Type B pancreatic cell (in vitro differentiated cells): Measurements from ENCODE around the gene DAB1. TPM values are rescaled to one million over a fixed set of nuclear protein-coding genes. Genes with fewer than 3 reads are reported as not detected.
A peak's percentile ranks its signal among the peaks of the same experiment; 100 is the strongest.

ENCODE experiments used
- DNase-seq: peaks from one replicate; pipeline ENCODE4 v3.0.0; 2021; ENCODE audit warnings: mixed read lengths; ENCODE audit not compliant: unreplicated experiment; ENCODE audit errors: extremely low spot score
- H3K27ac Mint-ChIP-seq: 2 replicates; pipeline ENCODE4 v1.8.0; 2021; ENCODE audit warnings: mild to moderate bottlenecking, mixed read lengths
- H3K27me3 Mint-ChIP-seq: 2 replicates; pipeline ENCODE4 v1.8.0; 2021; ENCODE audit warnings: mixed read lengths
- H3K36me3 Mint-ChIP-seq: 2 replicates; pipeline ENCODE4 v1.8.0; 2021; ENCODE audit warnings: mixed read lengths
- H3K4me1 Mint-ChIP-seq: one replicate; pipeline ENCODE4 v1.8.0; 2021; ENCODE audit warnings: mixed read lengths; ENCODE audit not compliant: unreplicated experiment
- H3K4me3 Mint-ChIP-seq: 2 replicates; pipeline ENCODE4 v1.8.0; 2021; ENCODE audit warnings: mild to moderate bottlenecking, mixed read lengths
- H3K9me3 Mint-ChIP-seq: 2 replicates; pipeline ENCODE4 v1.8.0; 2021; ENCODE audit warnings: mixed read lengths
- CTCF ChIP-seq: fragments of 200-600 bp; sonication (generic); conservative IDR thresholded peaks from 2 replicates; pipeline ENCODE4 v1.5.0; 2021; ENCODE audit warnings: antibody characterized with exemption, mild to moderate bottlenecking
- total RNA-seq: library from RNA; stranded (reverse); gene quantifications from 2 replicates; pipeline ENCODE4 v1.2.1, GENCODE V29; 2021; ENCODE audit warnings: low replicate concordance

DAB1 gene
- total RNA-seq, 1 donor from 2014 or later = 7.3 TPM

GRCh38 chr1:57127976-57128375 is 295.9 kb downstream of the DAB1 start:
- no peak for TF ChIP-seq CTCF
- H3K27me3 Mint-ChIP-seq = peaks cover 6% of the 10 kb centered on the region
- H3K4me1 Mint-ChIP-seq = no peaks in the 10 kb centered on the region
- no peak for DNase-seq
- no peak overlapping the region for H3K4me3 Mint-ChIP-seq
- H3K36me3 Mint-ChIP-seq = no peaks in the 10 kb centered on the region
- H3K9me3 Mint-ChIP-seq = no peaks in the 10 kb centered on the region
- H3K27ac Mint-ChIP-seq = no peak overlapping the region

- DNase-seq = no peak
- Mint-ChIP-seq H3K27me3 (peaks cover 21% of the 10 kb centered on the region), H3K9me3 (no peaks in the 10 kb centered on the region), H3K4me1 (no peaks in the 10 kb centered on the region), H3K27ac (no peak overlapping the region), H3K4me3 (no peak overlapping the region), H3K36me3 (no peaks in the 10 kb centered on the region)
- TF ChIP-seq CTCF = peak; percentile 45
These were observed 299.0 kb downstream of the DAB1 start for GRCh38 chr1:57124768-57125446.

- no peak for DNase-seq
- TF ChIP-seq CTCF = no peak
- peaks cover 5% of the 10 kb centered on the region for H3K4me1 Mint-ChIP-seq
- no peak overlapping the region for H3K4me3 Mint-ChIP-seq
- no peak overlapping the region for H3K27ac Mint-ChIP-seq
- H3K9me3 Mint-ChIP-seq = no peaks in the 10 kb centered on the region
- H3K27me3 Mint-ChIP-seq = peaks cover 22% of the 10 kb centered on the region
- no peaks in the 10 kb centered on the region for H3K36me3 Mint-ChIP-seq
These were observed 299.7 kb downstream of the DAB1 start for GRCh38 chr1:57124170-57124569.

- peaks cover 9% of the 10 kb centered on the region for H3K4me1 Mint-ChIP-seq
- no peak overlapping the region for H3K4me3 Mint-ChIP-seq
- no peaks in the 10 kb centered on the region for H3K9me3 Mint-ChIP-seq
- H3K36me3 Mint-ChIP-seq = no peaks in the 10 kb centered on the region
- H3K27me3 Mint-ChIP-seq = peaks cover 25% of the 10 kb centered on the region
- no peak for DNase-seq
- no peak overlapping the region for H3K27ac Mint-ChIP-seq
- TF ChIP-seq CTCF = no peak
These were observed 301.8 kb downstream of the DAB1 start for GRCh38 chr1:57122031-57122430.

- Mint-ChIP-seq H3K4me1 (peaks cover 10% of the 10 kb centered on the region), H3K27me3 (peaks cover 22% of the 10 kb centered on the region), H3K4me3 (no peak overlapping the region), H3K36me3 (no peaks in the 10 kb centered on the region), H3K27ac (no peak overlapping the region), H3K9me3 (no peaks in the 10 kb centered on the region)
- DNase-seq = no peak
- no peak for TF ChIP-seq CTCF
These were observed 304.8 kb downstream of the DAB1 start for GRCh38 chr1:57118948-57119603.
